HK-2 (cell line): Measurements from ENCODE around the gene ECSIT.
"Not testable (repeated sequence)": the region's sequence is repeated elsewhere in the genome, so short reads cannot be mapped to it uniquely, and the experiment has no call there.

Experiments
- DNase-seq: peaks from one replicate; pipeline ENCODE4 v3.0.0-alpha.2; 2018; ENCODE audit not compliant: unreplicated experiment

The ECSIT gene

DNA sequence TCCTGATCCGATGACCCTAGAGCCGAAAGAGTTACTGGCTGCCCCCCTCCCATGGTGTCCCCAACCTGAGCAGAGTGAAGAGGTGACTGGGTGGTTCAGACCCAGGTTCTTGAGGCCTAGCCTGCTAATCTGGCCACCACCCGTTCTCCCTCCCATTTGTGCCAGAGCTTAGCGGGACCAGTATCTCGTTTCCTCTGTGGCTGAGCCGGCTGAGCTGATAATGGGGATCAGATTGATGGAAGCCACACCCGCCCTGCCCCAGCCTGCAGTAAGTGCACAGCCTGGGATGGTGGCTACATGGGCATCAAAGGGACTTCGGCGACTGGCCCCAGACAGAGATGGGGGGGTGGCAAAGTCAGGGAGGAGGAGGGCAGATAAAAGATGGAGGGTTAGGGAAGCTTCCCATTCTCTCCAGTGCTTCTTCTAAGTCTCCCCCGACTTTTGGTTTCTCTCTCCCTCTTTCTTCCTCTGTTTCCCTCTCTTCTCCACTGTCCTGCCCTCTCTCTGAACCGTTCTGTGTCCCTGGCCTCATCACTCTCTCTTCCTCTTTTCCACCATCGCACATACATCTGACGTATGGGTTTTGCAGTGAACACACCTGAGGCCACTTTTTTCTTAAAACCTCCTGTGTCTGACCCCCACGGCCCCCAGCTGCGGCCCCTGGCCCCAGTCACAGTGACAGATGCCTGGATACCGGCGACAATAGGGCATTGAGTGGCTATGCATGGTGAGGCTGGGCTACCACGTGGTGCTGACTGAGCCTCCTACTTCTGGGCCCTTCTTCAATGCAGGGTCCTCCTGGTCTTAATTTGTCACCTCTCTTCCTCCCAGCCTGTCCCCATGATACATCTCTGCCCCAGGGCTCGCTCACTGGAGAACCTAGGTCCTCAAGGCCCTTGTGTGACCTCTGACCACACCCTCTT, 50.5 kb downstream of the ECSIT start:
- no peak for DNase-seq

GRCh38 chr19:11475861-11476260, 53.1 kb downstream of the ECSIT start:
- no peak for DNase-seq

- not testable (repeated sequence) for DNase-seq
Observed at GRCh38 chr19:11475343-11475742, 53.6 kb downstream of the ECSIT start.

DNA sequence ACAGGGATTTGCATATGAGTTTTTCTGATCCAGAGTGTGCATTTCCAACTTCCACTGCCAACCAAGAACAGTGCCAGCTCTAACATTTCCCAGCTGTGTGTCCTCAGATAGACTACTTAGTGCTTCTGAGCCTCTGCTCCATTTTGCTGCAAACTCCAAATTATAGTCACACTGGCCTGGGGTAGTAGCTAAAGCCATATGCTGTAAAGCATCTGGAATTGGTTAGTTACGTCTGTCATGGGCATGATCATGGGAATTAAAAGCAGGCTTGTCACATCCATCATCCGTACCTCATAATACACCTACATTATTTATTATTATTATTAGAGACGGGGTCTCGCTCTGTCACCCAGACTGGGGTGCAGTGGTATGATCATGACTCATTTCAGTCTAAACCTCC, 55.2 kb downstream of the ECSIT start:
- no peak for DNase-seq

GRCh38 chr19:11468266-11468845, 60.6 kb downstream of the ECSIT start:
- not testable (repeated sequence) for DNase-seq

DNA sequence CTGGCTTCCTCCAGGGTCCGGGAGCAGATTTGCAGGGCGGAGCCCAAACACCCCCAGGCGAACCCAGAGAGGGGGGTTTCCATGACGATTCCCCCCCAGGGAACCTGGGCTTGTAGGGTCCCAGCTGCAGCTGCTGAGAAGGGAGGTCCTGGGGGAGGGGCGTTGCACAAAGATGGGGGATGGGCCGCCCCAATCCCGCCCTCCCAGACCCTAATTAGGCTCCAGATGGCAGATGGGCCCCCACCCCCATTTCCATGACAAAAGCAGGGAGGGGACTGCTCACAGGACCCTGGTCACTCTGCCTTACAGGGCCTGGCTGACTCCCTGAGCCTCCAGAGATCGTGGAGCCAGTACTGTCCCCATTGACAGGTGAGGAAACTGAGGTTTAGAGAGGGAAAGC, 63.3 kb downstream of the ECSIT start:
- DNase-seq = no peak

GRCh38 chr19:11464333-11465265, 64.3 kb downstream of the ECSIT start:
- no peak for DNase-seq

DNA sequence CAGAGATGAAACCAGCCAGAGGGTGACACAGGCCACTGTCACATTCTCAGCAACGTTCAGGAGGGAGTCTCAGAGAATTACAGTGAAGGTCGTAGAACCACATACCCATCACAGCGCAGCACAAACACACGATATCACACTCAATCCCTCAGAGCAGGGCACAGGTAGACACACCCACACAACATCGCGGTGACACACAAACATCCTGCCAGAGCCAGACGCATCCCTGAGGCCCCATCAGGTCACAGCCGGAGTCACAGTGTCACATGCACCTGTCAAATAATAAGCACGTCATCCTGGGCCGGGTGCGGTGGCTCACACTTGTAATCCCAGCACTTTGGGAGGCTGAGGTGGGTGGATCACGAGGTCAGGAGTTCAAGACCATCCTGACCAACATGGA, 65.5 kb downstream of the ECSIT start:
- no peak for DNase-seq

GRCh38 chr19:11461453-11461852, 67.5 kb downstream of the ECSIT start:
- DNase-seq = no peak

DNA sequence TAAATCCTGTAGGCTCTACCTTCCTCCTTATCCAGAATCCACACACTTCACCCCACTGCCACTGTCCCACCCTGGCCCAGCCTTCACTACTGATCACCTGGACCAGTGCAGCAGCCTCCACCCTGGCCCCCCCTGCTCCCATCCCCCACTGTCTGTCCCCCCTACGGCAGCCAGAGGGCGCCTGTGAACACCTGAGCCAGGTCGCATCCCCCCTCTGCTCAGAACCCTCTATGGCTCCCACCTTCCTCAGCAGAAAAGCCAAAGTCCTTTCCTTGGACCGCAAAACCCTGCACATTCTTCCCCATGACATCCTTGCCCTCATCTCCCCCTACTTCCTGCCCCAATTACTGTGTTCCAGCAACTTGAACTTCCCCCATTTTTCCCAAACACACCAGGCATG, 68.7 kb downstream of the ECSIT start:
- DNase-seq = no peak

DNA sequence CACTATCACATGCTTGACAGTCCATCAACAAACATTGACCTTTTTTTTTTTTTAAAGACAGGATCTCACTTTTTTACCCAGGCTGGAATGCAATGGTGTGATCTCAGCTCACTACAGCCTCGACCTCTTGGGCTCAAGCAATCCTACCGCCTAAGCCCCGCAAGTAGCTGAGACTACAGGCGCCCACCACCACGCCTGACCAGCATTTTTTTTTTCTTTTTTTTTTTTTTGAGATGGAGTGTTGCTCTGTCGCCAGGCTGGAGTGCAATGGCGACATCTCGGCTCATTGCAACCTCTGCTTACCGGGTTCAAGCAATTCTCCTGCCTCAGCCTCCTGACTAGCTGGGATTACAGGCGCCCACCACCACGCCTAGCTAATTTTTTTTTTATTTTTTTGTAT, 70.0 kb downstream of the ECSIT start:
- not testable (repeated sequence) for DNase-seq

DNA sequence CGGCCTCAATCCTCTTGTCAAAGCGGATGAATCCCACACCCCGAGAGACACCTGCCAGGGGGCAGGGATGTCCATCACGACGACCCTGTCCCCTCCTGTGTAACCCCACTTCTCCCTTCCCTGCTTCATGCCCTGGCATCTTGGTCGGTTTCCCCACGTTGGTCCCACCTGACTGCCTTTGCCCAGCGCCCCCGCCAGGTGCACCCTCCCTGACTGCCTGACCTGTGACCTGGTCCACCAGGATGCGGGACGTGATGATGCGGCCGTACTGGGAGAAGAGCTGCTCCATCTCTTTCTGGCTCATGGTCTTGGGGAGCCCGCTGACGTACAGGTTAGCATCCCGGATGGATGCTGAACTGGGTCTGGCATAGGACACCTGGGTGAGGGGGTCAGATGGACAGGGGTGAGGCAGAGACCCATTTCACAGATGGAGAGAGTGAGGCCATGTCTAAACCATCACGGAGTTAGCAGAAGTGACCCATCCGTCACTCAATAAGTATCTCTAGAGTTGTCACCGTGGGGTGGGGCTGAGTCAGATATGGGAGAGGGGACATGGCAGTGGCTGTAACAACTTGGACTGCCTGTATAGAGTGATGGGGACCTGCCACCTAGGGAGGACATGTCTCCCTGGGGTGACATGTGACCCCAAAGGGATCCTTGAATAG, 70.6 kb downstream of the ECSIT start:
- DNase-seq = no peak

DNA sequence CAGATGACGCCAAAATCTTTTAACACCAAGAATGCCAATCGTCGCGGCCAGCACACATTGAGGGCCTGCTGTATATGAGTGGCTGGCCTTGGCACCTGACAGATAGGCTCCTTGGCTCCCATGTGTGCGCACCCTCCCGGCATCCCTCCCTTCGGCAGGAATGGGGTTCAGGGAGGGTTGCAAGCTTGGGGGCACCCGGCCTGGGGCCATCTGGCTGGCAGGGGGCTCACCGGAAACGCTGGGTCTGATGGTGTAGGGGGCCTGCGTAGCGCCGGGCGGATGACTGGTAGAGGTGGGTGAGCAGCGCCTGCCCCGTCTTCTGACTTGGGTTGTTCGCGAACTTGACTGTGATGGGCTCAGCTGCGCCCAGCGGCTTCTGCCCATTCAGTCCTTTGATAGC, 71.1 kb downstream of the ECSIT start:
- no peak for DNase-seq

GRCh38 chr19:11457115-11457514, 71.8 kb downstream of the ECSIT start:
- DNase-seq = no peak

DNA sequence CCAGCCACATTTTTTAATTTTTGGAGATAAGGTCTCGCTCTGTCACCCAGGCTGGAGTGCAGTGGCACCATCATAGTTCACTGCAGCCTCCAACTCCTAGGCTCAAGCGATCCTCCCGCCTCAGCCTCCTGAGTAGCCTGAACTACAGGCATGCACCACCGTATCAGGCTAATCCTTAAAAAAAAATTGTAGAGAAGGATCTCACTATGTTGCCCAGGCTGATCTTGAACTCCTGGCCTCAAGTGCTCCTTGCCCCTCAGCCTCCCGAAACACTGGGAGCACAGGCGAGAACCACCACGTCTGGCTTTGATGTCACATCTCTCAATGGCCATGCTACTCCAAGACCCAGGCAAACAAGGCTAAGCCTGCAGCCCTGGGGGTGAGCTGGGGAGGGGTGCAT, 72.3 kb downstream of the ECSIT start:
- DNase-seq = no peak
